ENCODE measurements around the gene NR2F2.

NR2F2 gene

DNA sequence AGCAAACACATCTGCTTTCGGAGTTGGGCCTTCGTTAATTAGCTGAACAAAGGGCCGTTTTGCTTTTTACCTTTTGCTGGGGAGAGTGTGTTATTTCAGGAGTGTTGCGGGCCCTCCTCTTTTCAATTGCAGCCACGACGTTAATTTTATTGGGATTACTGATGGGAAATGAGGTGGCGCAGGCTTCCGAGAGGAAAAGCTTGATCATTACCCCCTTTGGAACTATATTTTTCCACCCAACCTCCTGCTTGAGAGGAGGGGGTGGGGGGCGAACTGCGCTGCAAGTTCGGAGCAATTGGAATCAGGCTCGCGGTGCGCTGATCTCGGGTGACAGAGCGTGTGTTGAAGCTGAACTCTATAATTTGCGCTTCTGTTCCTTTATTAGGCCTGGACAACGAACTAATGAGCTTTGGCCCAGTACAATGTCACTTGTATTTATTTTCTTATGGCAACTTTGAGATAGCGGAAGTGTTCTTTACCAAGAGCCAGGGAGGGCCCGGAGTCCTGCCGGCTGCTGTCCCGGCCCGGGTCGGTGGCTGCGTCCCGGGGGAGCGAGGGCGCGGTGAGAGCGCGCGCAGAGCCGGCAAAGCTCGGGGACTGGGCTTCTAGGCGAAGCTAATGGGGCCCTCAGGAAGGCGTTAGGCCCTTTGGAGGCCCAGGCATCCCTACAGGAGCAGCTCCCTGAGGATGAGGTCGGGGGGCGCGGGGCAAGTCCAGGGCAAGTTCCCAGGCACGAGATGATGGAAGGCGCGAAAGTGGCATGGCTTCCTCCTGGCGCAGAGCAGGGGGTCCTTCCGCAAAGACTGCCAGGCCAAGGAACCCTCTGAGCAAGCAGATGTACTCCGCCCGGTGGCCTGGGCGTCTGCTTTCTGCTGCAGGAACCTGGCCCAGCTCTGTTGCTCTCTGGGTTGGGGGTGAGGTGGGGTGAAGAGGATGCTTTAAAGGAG, 12.9 kb downstream of the NR2F2 start:
- DNase-seq (ENCODE audit: low spot score), result no peak

DNA sequence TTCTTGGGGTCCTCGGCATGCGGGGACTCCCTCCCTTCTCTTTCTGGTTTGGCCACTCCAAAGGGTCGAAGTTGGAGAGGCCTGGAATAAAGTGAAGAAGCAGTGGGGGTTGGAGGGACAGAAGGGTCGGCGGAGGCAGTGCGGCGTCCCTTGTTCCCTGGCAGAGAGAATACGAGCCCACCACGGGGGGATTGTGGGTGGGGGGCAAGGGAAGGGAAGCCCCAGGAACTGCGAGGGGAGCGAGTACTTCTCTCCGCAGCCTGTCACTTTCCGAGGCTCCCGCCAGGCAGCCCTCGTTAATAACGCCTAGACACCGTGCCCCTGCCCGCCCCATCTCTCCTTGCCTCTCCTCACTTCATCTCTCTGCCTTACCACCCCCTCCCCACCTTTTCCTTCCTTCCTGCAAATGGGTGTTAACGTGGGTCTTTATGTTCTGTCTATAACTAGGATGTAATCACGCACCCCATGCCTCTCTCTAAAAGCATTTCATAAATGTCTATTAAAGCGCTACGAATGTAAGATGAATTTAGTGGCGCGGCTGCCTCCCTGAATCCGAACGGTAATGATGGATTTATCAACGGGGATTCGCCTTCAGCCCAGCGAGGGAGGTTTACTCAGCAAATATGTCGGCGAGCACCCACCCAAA, 13.7 kb downstream of the NR2F2 start:
- DNase-seq (ENCODE audit: low spot score), result no peak

DNA sequence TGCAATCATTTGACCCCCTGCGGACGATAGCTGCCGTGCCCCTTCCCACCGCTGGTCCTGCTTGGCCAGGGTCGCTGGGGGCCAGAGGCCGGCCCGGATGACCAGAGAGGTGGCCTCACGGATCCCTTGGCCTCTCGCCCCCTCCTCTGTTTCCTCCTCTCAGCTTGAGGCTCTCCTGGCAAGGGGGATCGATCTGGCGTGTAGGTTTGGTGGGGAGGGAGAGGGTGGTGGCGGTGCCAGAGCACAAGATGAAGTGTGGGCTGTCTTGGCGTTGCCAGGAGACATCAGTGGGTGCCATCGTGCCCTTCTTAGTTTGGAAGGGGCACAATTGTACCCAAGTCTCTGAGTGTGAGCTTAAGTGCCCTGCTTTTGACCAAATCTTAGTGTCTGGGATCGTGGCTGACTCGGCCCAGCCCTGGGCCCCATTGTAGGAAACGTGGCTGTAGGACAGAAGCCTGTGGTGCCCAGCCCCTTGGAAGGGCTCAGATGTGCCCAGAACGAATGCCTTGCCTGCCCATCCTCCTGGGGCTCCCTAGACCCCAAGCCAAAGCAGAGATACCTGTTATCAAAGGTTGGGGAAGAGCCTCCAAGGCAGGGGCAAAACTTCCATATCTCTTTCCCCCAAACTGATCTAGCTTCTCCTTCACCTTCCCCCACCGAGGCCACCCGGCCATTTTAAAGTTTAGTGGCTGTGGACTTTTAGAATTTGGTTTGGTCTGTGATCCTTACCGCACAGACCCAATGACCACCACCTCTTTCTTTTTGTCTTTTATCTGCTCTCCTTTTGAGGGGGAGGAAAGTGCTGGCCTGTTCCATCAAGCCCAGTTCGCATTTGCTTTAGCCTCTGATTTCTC, 14.4 kb downstream of the NR2F2 start:
- DNase-seq (ENCODE audit: low spot score), result no peak

DNA sequence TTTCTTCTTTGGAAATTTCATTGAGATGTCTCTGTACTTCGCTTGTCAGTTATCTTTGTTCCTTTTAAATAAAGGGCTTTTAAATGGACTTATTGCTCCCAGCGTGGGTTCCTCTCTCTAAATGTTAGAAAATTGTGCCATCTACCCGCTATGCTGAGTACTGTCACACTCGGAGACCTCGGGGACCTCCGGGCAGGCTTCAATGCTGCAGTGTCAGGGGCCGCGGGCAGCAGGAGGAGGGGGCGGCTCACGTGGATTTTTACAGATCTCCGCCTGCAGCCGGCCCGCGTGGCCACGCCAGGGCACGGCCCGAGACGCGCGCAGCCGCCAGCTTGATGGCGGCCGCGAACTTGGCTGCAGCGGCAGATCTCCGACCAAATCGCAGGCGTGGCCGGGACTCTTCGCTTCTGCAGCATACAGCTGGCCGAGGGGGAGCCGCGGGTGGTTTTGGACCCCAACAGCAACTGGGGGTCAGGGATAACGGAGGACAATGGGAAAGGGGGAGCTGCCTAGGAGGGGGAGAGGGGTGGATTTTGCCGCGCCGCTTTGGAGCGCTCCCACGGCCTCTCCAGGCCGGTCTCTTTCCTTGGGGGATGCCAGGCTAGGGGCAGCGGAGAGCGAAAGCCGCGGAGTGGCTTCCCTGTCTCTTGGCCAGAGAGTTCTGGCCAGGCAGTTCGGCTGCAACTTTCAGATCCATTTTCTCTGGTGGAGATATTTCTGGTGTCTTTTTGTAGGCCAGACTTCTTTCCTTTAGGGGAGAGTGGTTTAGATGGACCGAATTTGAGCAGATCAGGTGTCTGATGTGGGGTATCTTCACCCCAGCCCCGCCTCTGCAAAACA, 15.3 kb downstream of the NR2F2 start:
- peak; percentile 79 for DNase-seq (ENCODE audit: low spot score)

DNA sequence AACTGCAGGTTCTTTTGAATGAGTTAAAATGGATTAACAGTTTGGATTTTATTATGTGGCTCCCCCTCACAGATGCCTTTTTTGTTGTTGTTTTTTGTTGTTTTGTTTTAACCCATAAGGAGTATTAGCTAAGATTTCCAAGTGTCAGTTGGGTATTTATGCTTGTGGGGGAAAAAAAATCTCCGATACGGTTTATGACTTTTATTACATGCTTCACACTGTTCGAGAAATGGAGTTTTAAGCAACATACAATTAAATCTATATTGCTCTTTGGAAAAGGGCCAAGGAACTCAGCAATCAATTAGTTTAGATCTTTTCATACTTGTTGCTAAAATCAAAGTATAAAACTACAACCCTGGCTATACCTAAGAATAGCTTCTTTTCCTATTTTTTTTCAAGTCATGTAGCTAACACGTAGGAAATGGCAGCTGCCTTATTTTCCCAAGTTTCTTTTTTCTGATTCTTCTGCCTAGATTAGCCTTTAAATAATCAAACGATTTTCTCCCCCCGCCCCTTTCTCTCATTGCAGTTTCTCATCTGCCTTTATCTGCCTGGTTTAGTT, 16.0 kb downstream of the NR2F2 start:
- DNase-seq (ENCODE audit: low spot score), result no peak

DNA sequence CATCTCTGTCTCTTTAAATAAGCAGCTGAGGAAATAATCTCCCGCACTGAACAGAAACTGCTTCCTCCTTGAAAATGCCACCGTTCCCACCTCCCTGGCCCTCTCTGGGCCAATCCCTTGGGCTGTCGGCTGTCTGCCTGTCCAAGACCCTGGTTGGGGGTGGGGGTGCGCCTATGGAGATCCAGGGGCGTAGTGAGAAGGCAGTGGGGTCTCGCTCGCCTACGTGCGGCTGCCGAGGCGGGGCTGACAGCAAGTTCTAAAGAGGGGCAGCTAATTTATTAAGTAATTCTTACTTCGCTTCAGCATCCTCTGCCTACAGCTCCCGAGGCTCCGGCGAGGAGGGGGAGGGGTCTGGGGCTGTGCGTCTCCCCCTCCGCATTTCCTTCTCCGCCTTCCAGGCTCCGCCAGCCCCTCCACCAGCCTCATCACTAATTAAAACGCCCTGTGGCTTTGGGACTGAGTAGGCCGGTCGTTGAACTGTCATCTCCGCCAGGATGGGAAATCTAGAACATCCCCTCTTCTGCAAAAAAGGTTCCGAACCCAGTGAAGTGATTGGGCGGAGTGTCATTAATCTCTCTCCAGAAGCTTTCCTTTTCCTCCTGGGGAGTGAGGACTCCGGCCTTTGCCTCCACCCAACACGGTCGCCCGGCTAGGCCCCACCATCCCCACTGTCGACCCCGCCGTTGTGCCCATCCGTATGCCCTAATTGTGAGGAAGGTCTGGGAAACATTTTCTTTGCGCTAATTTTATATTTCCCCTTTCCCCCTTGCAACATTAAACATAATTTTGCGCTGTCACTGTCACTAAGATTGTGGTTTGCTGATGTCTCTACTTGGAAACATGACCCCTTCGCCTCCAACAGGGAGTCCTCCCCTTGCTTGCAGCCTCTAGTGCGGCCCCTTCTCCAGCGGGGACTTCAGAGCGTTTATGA, 16.9 kb downstream of the NR2F2 start:
- peak; percentile 78 for DNase-seq (ENCODE audit: low spot score)

DNA sequence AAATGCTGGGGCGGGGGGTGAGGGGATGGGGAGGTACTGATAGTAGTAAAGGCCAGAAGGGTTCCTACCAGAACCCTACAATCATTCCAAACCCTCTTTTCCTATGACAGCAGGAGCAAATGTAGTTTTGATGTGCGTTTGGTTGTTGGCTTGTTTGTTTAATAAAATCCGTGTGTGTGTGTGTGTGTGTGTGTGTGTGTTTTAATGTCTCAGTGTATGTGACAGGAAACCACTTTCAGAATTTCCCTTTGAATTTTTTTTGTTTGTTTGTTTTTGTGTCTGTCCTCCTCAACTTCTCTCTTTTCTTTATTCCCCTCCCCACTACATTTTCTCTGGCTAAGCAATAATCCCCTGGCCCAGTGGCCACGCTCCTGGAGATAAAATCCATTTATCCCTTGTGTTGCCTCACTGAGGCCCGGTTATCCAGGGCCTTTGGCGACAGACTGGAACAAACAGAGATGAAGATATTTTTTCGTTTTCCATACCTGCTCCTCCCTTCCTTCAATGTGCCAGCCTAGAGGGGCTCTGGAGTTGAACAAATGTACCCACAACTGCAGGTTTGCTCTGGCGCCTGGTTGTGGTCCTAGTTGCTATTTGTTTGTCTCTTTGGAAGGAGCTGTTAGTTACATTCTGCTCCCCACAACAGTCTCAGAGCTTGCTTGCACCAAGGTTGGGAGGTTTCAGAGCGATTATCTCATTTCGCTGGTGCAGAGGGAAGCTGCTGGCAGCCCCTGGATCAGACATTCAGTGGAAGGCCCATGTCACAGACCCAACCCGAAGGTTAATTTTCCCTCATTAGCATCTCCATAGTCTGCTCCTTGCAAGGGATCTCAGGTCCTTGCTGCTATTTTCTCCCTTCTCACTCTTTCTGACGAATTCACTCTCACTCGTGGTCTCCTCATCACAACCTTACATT, 17.9 kb downstream of the NR2F2 start:
- DNase-seq (ENCODE audit: low spot score), result no peak

DNA sequence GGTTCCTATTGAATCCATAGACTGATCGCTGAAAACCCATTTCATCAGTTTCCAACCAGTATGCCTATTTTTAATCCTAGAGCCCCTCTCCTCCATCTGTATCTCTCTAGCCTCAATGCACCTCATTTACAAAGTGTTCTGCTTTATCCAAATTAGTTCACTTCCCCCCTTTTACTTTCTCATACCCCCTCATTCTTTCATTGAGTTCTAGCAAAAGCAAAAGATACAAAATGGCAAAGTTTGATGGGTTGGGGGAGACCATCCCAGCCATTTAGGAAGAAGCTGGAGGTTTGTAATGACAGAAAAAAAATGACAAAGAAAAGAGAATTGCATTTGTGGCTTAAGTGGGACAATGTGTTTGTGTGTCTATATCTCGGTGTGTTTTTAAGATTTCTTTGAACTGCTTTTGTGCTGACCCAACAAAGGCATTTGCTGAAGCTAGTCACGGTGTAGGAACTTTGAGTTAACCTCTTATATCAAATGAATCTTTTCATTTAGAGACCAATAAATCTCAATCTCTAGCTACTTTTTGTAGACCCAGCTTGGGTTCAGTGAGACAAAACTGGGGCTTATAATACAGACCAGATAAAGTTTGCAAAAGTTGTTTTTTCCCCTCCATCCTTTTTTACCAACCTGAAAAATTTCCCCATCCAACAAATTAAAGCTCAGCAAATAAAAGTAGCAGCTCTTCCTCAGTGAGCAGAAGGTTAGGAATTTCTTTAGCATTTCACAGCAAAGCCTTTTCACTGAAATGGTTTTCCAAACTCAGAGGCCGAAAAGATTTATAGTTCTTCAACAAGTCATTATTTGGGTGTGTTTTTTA, 18.7 kb downstream of the NR2F2 start:
- no peak for DNase-seq (ENCODE audit: low spot score)

DNA sequence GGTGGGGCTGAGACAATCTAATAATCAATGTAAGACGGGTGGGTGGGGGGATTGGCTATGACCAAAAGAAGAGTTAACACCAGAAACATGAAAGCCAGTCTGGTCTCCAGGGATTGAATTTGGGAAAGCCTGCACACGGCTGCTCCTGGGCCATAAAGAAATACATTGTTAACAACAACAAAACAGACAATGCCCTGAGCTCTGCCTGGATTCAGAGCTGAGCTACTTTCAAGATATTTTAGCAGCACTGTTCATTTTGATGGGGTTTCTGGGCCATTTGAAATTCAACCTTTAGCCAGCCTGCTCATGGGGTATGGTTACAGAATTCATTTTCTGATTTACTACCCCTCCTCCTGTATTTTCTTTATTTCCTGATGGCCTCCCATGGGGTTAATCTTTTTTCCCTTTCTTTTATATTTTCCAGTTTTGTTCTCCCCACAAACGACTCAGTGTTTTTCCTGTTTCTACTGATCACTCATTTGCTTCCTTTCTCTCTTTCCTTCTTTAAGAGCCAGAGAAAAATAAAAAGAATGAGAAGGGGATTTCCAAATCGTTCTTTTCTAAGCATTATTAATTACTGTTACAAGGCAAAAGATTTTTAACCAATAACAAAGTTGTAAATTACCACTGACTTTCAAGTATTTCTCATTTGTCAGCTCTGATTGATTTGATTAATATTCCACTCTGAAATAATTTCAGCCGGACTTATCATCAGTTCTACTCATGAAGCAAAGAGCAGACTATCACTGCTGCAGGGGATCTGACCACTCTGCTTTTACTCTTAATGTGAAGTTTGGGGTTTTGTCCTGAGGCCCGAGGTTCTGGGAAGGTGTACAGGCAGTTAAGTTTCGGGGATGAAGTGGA, 19.6 kb downstream of the NR2F2 start:
- DNase-seq (ENCODE audit: low spot score), result no peak

DNA sequence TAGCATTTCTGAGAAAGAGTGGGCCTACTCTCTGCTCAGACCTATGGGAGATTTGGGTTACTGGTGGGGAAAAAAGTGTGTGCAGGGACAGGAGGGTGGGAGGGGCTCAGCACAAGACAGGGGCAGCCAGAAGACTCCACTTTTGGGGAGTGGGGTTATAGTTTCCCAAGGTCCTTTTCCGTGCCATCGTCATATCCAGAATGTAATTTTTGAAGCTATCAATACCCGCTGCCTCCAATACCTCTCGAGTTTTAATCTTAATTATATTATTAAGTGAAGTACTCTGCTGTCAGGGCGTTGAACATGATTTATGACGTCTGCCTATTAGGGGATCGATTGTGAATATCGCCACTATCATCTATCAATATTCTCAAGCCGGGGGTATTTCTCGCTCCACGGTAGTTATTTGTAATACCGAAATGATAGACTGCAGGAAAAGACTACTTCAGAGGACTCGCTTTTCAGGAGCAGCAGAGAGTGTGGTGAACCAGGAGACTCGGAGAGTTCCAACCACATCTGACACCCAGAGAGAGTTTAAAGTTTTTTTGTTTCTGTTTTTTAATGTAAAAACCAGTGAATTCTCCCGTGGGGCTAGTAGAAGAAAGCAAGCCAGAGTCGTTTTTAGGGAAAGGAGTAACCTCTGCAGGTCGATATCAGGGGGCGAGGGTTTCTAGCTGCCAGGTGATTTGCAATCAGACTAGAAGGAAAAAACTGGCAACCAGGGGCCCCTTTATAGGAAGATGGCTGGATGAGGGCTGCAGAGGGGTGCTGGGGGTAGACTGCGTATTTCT, 20.6 kb downstream of the NR2F2 start:
- no peak for DNase-seq (ENCODE audit: low spot score)

DNA sequence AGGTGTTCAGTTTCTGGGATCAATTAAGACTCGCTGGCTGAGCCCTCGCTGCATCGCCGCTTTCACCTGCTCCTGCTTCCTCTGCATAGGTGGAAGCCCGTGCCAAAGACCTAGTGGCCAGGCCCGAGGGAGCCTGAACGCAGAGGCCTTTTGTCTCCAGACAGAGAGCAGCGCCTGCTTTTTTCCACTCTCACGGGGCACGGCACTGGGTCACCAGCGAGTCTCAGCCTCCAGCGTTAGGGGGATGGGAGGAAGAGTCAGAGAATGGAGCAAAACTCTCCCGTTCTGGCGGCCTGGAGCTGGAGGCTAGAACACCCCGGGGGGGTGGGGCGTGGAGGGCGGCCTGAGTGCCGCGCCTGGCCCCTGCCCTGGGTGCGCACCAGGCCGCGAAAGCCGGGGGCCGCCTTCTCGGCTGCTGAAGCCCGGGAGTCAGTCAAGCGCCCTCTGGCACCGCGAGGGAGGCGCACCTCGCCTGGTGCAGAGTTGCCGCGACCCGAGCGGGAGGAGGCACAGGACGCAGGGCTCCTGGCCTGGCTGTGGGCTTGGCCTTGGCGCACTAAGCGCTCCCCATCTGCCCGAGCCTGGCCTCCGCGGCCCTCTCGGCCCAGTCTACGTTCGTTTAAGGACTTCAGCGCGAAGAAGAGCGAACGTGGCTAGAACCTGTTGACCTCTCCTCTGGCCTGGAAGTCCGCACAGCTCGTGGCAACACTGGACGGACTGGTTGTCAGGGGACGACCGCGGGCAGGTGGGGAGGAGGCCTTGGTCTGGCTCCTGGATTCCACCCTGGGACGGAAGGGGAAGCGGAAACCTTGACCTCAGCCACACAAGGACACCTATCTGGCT, 21.5 kb downstream of the NR2F2 start:
- no peak for DNase-seq (ENCODE audit: low spot score)

DNA sequence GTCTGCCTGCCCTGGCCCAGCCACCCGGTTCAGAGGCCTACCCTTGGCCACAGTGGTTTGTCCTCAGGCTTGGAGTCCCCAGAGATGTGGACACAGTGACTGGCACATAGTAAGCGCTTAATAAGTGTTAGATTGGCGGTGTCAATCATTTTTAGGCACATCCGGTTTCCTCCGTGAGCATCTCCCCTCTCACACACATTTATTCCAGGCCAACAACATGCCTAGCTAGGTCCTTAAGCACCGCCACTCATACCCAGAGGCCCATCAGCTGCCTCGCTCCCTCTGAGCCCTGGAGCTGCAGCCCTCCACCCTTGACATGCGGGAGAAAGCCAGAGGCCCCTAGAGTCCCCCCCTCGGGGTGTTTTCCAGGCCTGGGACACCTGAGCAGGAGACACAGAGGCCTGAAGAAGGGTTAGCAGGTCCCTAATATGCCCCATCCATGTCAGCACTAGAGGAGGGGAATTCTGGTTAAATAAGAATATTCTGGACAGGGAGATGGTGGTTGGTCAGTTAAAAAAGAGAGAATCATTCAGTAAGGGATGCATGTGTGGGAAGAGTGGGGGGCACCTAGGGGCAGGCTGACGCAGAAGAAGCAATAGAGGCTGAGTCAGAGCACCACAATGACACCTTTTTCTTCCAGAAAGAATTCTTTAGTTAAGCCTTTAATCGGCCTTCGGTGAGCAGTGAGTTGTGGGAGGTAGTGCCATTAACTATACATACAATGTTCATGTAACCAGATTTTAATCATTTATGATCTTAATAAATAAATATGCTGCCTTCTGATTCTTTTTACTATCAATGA, 22.3 kb downstream of the NR2F2 start:
- no peak for DNase-seq (ENCODE audit: low spot score)

DNA sequence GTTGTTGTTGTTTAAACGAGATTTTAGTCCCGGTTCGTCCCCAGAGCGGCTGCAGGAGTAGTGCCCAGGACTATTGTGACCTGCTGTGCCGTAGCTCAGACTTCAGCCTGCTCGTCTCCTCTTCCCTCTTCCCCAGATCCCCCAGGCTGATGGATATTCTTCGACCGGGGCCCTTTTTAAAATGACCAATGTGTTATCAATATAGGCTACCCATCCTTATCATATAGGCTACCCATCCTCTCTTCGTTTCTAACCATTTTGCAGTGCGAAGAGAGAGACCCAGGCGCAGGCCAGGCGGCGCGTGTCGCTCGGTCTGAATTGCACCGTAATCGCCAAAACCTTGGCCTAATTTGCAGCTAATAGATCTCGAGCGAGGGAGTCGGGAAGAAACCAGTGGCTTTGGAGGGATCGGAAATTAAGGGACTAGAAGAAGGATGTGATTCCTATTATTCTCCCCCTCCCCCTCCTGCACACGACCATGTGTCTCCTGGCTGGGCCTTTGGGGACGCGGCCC, 23.0 kb downstream of the NR2F2 start:
- no peak for DNase-seq (ENCODE audit: low spot score)
